NK-92 (cell line): Measurements from ENCODE around the gene PCNP.
"Not testable (repeated sequence)": the region's sequence is repeated elsewhere in the genome, so short reads cannot be mapped to it uniquely, and the experiment has no call there.

Experiments used
- DNase-seq: peaks from one replicate; lab custom pipeline; 2025; ENCODE audit not compliant: unreplicated experiment; lab: John Stamatoyannopoulos, UW

Gene PCNP

DNA sequence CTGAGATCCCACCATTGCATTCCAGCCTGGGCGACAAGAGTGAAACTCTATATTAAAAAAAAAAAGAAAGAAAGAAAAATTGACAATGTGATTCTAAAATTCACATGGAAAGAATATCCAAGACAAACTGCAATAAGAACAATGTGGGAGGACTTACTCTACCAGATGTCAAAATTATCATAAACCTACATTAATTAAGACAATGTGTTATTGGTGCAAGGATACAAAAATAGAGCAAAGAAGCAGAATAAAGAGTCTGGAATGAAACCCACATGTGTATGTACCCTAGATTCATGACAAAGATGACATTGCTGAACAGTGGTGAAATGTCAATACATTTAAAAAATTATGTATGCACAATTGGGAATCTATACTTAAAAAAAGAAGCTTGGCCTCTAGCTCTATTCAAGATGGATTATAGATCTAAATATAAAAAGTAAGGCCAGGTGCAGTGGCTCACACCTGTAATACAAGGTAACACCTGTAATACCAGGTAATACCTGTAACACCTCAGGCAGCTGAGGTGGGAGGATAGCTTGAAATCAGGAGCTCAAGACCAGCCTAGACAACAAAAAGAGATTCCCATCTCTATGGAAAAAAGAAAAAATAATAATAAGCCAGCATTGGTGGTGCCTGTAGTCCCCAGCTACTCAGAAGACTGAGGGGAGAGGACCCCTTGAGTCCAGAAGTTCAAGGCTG, 57.3 kb downstream of the PCNP start:
- no peak for DNase-seq

DNA sequence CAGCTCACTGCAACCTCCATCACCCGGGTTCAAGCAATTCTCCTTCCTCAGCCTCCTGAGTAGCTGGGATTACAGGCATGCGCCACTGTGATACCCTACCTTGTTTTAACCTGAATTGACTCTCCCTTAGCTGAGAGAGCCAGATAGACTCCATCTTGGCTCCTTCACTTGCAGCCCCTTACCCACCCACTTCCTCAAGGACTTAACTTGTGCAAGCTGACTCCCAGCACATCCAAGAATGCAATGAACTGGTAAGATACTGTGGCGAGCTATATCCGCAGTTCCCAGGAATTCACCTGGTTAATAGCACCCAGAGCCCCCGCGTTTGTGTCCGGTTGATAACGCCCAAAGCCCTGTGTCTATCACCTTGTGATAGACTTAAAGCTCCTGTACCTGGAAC, 58.0 kb downstream of the PCNP start:
- DNase-seq = not testable (repeated sequence)

- no peak for DNase-seq
These were observed 58.6 kb downstream of the PCNP start for GRCh38 chr3:101632586-101632985.

- DNase-seq = no peak
These were observed 59.2 kb downstream of the PCNP start for GRCh38 chr3:101633186-101633585.

DNA sequence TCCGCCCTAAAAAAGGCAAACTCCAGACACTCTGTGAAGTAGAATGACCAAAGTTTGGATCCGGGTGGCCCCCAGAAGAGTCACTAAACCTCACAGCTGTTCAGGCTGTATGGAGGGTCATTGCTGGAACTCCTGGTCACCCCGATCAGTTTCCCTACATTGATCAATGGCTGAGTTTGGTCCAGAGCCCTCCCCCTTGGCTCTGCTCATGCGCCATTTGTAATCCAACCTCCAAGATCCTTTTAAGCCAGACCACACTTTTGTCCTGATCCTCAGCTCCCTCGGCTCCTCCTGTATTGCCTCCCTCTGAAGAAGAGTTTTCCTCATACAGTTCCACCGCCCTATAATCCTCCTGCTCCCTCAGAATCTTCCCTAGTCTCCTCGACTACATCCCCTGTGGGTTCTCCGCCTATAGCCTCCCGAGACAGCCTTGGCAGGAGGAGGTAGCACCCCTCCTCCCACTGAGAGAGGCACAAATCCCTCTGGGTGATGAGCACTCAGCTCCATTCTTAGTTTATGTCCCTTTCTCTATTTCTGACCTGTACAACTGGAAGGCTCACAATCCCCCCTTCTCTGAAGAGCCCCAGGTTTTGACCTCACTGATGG, 60.7 kb downstream of the PCNP start:
- no peak for DNase-seq

DNA sequence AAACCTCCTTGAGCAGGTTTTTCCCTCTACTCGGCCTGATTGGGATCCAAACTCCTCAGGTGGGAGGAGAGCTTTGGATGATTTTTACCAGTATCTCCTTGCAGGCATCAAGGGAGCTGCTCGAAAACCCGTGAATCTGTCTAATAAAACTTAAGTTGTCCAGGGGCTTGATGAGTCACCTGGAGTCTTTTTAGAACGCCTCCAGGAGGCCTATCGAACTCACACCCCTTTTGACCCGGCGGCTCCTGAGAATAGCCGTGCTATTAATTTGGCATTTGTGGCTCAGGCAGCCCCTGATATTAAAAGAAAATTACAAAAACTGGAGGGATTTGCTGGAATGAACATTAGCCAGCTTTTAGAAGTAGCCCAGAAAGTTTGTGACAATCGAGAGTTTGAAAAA, 61.4 kb downstream of the PCNP start:
- DNase-seq = no peak

GRCh38 chr3:101635954-101636798, 62.2 kb downstream of the PCNP start:
- no peak for DNase-seq

- DNase-seq = no peak
These were observed 63.5 kb downstream of the PCNP start for GRCh38 chr3:101637451-101637850.

DNA sequence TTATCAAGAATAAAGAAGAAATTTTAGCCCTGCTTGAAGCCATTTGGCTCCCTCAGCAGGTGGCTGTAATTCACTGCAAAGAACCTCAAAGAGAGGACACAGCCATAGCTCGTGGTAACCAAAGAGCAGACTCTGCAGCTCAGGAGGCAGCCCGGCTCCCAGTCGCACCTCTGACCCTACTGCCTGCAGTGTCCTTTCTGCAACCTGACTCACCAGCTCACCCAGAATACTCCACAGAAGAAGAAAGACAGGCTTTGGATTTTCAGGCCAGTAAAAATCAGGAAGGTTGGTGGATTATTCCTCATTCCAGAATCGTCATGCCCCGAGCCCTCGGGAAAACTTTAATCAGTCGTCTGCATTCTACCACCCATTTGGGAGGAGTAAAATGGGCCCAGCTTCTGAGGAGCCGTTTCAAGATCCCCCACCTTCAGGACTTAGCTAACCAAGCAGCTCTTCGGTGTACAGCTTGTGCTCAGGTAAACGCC, 64.3 kb downstream of the PCNP start:
- no peak for DNase-seq

GRCh38 chr3:101639280-101639963, 65.4 kb downstream of the PCNP start:
- no peak for DNase-seq

GRCh38 chr3:101640256-101640655, 66.3 kb downstream of the PCNP start:
- no peak for DNase-seq

DNA sequence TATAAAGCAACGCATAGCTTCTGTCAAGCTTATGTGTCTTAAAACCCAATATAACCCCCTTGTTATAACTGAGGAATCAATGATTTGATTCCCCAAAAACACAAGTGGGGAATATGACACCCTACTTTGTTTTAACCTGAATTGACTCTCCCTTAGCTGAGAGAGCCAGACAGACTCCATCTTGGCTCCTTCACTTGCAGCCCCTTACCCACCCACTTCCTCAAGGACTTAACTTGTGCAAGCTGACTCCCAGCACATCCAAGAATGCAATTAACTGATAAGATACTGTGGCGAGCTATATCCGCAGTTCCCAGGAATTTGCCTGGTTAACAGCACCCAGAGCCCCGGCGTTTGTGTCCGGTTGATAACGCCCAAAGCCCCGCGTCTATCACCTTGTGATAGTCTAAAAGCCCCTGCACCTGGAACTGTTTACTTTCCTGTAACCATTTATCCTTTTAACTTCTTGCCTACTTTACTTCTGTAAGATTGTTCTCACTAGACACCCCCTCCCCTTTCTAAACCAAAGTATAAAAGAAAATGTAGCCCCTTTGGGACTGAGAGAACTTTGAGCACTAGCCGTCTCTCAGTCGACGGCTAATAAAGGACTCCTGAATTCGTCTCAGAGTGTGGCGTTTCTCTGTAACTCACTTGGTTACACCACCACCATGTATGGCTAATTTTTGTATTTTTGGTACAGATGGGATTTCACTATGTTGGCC, 67.6 kb downstream of the PCNP start:
- not testable (repeated sequence) for DNase-seq

- DNase-seq = no peak
These were observed 68.5 kb downstream of the PCNP start for GRCh38 chr3:101642441-101642840.

- DNase-seq = no peak
These were observed 69.2 kb downstream of the PCNP start for GRCh38 chr3:101643009-101643844.
